Amniotic stem cell (primary cell): ENCODE results near the gene IGF2BP2.
"Not testable (repeated sequence)": the region's sequence is repeated elsewhere in the genome, so short reads cannot be mapped to it uniquely, and the experiment has no call there.

Experiments used
- DNase-seq: peaks from one replicate; lab custom pipeline; 2025; lab: John Stamatoyannopoulos, UW

The IGF2BP2 gene

GRCh38 chr3:185712337-185712736 lies 112.5 kb downstream of the IGF2BP2 start:
- DNase-seq, result no peak

- DNase-seq, result no peak
These were observed 113.5 kb downstream of the IGF2BP2 start for GRCh38 chr3:185711255-185711870.

- DNase-seq, result no peak
These were observed 115.4 kb downstream of the IGF2BP2 start for GRCh38 chr3:185709251-185709955.

GRCh38 chr3:185708392-185708791 lies 116.5 kb downstream of the IGF2BP2 start:
- no peak for DNase-seq

DNA sequence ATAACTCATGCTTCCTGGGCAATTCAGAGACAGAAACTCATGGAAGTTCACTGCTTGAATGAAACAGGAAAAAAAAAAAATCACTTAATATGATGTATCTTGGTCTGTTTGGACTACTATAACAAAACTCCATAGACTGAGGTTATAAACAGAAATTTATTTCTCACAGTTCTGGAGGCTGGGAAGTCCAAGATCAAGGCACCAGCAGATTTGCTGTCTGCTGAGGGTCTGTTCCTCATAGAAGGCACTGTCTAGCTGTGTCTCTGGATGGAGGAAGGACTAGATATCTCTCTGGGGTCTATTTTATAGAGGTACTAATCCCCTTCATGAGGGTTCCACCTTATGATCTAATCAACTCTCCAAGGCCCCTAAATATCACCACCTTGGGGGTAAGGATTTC lies 119.3 kb downstream of the IGF2BP2 start:
- no peak for DNase-seq

GRCh38 chr3:185702262-185703225 lies 122.3 kb downstream of the IGF2BP2 start:
- no peak for DNase-seq

DNA sequence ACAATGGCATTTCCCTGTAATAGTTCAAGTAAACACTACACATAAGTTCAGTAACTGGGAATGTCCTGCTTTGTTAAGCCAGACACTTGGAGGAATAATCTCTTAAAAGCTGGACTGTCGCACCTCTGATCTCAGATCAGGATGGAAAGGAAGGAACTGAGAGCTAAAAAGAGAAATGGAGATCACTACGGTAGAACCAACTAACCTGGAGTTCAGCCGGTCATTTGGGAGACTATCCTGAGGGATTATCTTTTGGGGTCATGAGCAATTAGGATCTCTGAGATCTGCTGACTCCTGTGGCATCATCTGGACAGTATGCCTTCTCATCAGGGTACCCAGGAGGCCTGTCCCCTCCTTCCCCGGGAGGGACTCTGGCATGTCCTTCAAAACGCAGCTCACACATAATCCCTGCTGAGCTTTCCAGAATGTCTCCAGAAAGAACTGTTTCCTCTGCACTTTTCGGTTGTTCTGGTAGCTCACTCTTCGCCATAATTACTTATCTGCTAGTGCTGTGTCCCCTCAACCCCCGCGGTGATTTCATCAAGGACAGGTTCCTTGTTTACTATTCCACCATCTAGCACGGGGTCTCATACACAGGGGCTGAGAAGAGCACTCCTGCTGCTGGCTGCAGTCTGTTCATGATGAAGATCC lies 123.1 kb downstream of the IGF2BP2 start:
- no peak for DNase-seq

- no peak for DNase-seq
These were observed 124.9 kb downstream of the IGF2BP2 start for GRCh38 chr3:185699927-185700326.

DNA sequence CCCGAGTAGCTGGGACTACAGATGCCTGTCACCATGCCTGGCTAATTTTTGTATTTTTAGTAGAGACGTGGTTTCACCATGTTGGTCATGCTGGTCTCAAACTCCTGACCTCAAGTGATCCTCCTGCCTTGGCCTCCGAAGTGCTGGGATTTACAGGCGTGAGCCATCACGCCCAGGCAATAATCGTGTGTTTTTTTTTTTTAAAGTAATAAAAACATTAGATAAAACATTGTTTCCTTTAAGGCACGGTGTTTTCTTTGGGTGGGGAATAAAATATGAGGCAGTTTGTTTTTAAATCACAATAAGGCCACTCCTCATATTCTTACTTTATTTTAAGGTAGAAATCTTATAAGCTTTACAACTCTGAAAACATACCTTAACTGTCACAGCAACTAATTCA lies 127.6 kb downstream of the IGF2BP2 start:
- DNase-seq, result not testable (repeated sequence)

GRCh38 chr3:185696039-185696438 lies 128.8 kb downstream of the IGF2BP2 start:
- no peak for DNase-seq

DNA sequence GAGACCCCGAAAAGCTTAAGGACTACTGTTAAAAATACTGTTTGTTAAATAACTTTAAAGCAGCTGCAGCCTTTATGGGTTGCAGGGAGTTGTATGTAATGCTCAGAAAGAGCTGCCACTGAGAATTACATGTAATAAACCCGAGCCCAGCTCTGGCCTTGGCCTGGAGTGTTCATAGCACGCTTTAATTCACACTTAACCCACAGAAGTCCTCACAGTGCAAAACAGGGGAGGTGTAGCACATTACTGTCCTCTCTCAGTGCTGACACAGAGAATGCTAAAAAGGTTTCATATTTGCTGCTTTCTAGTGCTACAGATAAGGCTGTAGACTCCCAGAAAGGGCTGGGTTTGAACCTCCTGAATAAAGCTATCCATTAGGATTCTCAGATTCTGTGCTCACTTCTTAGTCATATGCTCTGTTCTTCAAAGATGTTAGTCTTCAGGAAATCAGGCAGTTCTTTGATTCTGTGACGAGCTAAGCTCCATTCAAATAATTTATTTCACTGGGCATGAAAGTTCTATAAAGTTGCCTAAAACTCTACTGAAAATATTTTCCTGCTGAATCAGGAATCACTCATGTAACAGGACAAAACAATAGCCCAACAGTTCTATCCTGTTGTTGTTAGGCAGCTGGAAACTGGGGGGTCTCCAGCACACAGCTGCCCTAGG lies 130.7 kb downstream of the IGF2BP2 start:
- DNase-seq, result no peak

- no peak for DNase-seq
These were observed 133.2 kb downstream of the IGF2BP2 start for GRCh38 chr3:185691622-185692021.

DNA sequence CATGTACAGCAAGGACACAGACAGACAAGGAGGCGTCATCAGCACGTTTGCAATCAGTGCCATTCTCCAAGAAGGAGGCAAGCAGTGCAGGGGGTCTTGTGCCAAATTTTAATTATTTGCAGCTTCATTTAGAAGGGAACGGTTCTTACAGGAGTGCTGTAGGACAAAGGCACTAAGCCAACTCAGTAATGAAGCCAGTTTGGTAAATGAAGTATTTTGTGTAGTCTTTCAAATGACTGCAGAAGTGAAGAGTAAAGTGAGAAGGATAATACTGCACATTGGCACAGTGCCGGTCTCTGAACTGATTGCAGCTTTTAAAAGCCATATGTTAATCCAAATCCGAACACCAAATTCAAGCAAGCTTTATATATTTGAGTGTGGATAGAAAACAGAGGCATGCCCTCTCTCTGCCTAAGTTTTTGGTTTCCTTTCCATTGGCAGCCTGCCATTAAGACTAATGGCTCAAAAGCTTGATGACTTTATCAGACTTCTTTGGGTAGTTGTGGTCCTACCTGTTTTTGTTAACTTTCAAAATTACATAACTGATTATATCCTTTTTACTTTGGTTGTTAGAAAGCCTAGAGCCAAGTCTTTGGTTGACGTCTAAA lies 137.5 kb downstream of the IGF2BP2 start:
- no peak for DNase-seq

GRCh38 chr3:185685231-185686035 lies 139.4 kb downstream of the IGF2BP2 start:
- no peak for DNase-seq

DNA sequence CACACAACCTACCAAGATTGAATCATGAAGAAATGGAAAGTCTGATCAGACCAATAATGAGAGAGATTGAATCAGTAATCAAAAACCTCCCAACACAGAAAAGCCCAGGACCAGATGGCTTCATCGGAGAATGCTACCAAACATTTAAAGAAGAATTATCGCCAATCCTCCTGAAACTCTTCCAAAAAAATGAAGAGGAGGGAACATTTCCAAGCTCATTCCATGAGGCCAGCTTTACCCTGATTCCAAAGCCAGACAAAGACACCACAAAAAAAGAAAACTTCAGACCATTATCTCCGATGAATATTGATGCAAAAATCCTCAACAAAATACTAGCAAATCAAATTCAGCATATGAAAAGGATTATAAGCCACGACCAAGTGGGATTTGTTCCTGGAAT lies 144.6 kb downstream of the IGF2BP2 start:
- no peak for DNase-seq

- DNase-seq, result no peak
These were observed 146.8 kb downstream of the IGF2BP2 start for GRCh38 chr3:185678027-185678426.

- peak; percentile 54 for DNase-seq
These were observed 147.6 kb downstream of the IGF2BP2 start for GRCh38 chr3:185677146-185677829.

DNA sequence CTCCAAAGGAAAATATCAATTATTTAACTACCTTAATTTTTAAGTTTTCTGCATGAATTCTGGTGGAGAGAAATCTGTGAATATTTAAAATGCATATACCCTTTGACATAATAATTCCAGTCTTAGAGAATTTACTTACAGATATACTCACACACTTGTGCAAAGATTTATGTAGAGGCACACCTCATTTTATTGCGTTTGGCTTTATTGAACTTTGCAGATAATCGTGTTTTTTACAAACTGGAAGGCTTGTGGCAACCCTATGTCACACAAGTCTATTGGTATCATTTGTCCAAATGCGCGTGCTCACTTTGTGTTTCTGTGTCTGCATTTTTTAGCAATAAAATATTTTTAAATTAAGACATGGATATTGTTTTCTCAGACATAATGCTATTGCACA lies 157.3 kb downstream of the IGF2BP2 start:
- DNase-seq, result no peak

- no peak for DNase-seq
These were observed 160.9 kb downstream of the IGF2BP2 start for GRCh38 chr3:185663929-185664328.

DNA sequence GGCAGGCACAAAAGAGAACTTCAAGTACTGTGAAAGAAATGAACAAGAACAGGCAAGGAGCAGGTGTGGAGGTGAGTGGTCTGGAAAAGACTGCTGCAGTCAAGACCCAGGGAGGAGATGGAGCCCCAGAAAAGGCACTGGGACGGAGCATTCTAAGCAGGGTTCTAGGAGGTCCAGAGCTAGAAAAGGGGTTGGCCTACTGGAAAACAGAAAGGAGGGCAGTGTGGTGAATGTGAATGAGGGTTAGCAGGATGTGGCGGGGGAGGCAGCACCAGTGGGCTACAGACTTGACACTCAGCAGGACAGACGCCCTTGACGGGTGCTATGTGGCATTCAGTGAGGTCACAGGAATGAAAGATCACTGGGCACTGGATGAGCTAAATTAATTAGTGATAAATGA lies 163.1 kb downstream of the IGF2BP2 start:
- no peak for DNase-seq
